ENCODE data around the gene PRDM10.
"Not testable (repeated sequence)": the region's sequence is repeated elsewhere in the genome, so short reads cannot be mapped to it uniquely, and the experiment has no call there.

The PRDM10 gene

GRCh38 chr11:130015846-130016245 lies 13.2 kb upstream of the PRDM10 start:
- not testable (repeated sequence) for H3K4me3 ChIP-seq (ENCODE audit: low read depth, low read length); DNase-seq (ENCODE audit: low read depth)

- DNase-seq (ENCODE audit: low read depth), result no peak
- H3K4me3 ChIP-seq (ENCODE audit: low read depth, low read length), result no peak overlapping the region
Observed at GRCh38 chr11:130008326-130008725, 5.7 kb upstream of the PRDM10 start.

GRCh38 chr11:130006929-130007328 lies 4.3 kb upstream of the PRDM10 start:
- DNase-seq (ENCODE audit: low read depth), result no peak
- no peak overlapping the region for H3K4me3 ChIP-seq (ENCODE audit: low read depth, low read length)

DNA sequence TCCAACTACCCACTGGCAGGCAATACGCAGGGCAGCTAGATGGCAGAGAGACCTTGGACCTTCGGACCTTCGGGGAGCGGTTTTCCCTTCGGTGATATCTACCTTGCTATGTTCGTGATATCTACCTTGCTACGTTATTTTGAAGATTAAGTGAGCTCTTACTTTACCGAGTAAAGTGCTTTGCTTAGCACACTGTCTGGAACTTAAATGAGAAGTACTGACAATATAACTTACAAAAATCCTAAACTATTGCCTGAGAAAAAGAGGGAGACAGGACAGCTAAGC lies 1.0 kb upstream of the PRDM10 start:
- H3K4me3 ChIP-seq (ENCODE audit: low read depth, low read length), result peak overlapping the region; percentile 67
- DNase-seq (ENCODE audit: low read depth), result no peak

DNA sequence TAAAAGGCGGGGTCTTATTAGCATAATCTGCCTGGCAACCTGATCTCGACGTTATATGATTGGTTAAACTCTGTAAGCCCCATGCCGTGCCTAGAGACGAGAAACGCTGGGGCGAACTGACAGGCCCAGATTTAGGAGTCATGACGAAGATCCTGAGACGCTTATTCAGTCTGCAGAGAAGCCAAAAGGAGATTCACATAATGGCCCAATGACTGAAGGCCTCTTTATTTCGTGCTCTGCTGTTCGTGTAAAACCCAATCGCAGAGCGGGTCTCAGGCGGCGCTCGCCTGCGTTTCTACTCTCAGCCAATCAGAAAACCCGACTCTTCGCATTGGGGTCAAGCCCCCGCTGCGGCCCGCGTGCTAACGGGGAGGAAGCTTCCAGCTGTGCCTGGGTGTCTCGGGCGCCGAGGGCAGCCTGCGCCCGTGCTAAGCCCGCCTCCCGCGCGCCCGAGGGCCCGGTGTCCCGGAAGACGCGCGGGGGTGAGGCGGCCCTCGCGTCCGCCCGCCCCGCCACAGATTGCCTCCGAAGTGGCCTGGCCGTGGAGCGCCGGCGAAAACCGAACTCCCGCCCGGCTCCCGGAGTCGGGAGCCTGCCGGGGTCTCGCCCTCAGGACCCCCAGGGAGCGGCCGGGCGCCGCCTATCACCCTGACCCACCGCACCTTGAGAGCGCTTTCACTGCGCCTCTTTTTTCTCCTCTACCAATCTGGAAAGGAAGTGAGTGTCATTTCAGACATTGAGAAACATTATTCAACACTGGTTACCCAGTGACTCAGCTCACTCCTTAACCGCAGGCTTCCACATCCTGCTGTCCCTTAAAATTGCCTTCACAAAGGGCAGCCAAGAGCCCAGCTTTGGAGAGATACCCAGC lies 446 bp upstream of the PRDM10 start:
- DNase-seq (ENCODE audit: low read depth), result peak; percentile 95
- peak overlapping the region; percentile 67 for H3K4me3 ChIP-seq (ENCODE audit: low read depth, low read length)

DNA sequence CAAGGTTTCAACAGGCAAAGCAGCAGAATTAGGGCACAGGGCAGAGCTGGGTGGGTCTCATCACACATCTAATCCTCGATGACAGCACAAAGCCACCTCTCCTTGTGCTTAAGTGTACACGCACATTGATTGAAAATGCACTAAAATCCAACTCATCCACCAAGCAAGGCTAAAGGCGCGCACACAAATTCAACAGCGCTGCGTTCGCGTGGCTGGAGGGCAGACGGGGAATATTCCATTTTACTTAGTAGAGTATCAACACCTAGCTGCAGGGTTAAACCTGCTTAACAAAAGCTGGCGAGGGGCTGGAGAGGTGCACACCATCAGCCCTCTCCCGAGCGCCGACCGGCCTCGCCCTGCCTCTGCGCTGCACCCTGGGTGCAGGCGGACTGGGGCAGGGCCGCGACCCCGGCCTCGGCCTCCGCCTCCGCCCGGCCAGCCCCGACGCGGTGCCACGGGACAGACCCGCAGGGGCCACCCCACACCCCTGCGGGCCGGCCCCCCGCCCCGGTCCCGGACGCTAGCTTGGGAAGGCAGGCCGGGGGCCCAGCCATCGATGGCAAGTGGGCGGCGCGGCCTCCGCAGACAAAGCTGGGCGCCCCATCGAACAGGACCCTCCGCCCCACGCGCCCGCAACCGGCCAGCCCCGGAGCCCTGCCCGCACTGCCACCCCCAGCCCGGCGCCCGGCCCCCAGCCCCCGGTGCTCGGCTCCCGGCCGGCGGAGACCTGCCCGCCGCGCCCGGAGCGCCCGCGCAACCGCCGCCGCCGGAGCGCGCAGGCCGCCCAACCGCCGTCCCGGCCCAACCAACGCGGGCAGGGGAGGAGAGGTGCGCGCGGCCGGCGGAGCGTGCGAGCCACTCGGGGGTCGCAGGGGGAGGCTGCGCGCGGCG lies 929 bp downstream of the PRDM10 start:
- DNase-seq (ENCODE audit: low read depth), result no peak
- H3K4me3 ChIP-seq (ENCODE audit: low read depth, low read length), result peak overlapping the region; percentile 67

- DNase-seq (ENCODE audit: low read depth), result no peak
- peak overlapping the region; percentile 67 for H3K4me3 ChIP-seq (ENCODE audit: low read depth, low read length)
Observed at GRCh38 chr11:130000552-130001176, 2.0 kb downstream of the PRDM10 start.

DNA sequence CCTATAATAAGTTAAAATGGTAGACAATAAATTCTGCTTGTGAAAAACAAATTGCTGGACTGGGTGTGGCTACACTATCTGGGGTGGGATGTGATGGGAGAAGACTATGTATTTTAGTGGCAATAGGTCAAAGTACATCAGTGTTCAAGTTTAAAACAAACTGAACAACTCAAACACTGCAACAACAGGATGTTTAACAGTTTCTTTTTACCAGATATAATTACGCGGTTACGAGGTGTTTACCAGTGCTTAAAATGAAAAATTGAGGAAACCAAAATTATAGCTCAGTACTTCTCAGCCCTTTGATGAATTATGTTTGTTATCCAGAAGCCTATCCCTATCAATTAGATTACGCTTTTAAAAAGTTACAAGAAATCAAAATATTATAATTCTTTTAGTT lies 3.2 kb downstream of the PRDM10 start:
- DNase-seq (ENCODE audit: low read depth), result no peak
- no peak overlapping the region for H3K4me3 ChIP-seq (ENCODE audit: low read depth, low read length)

DNA sequence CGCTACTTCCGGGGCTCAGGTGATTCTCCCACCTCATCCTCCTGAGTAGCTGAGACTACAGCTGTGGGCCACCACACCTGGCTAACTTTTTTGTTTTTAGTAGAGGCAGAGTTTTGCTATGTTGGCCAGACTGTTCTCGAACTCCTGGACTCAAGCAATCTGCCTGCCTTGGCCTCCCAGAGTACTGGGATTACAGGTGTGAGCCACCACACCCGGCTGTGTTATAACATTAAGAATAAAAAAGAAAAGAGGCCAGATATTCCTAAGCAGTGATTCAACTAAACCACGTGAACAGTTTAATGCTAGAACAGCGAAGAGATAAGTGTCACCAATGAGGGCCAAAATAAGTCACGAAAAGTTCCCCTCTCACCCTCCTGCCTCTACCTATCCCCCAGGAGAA lies 3.7 kb downstream of the PRDM10 start:
- no peak overlapping the region for H3K4me3 ChIP-seq (ENCODE audit: low read depth, low read length)
- DNase-seq (ENCODE audit: low read depth), result no peak

GRCh38 chr11:129998107-129998506 lies 4.5 kb downstream of the PRDM10 start:
- no peak overlapping the region for H3K4me3 ChIP-seq (ENCODE audit: low read depth, low read length)
- DNase-seq (ENCODE audit: low read depth), result no peak

GRCh38 chr11:129997513-129997912 lies 5.1 kb downstream of the PRDM10 start:
- no peak for DNase-seq (ENCODE audit: low read depth)
- no peak overlapping the region for H3K4me3 ChIP-seq (ENCODE audit: low read depth, low read length)

DNA sequence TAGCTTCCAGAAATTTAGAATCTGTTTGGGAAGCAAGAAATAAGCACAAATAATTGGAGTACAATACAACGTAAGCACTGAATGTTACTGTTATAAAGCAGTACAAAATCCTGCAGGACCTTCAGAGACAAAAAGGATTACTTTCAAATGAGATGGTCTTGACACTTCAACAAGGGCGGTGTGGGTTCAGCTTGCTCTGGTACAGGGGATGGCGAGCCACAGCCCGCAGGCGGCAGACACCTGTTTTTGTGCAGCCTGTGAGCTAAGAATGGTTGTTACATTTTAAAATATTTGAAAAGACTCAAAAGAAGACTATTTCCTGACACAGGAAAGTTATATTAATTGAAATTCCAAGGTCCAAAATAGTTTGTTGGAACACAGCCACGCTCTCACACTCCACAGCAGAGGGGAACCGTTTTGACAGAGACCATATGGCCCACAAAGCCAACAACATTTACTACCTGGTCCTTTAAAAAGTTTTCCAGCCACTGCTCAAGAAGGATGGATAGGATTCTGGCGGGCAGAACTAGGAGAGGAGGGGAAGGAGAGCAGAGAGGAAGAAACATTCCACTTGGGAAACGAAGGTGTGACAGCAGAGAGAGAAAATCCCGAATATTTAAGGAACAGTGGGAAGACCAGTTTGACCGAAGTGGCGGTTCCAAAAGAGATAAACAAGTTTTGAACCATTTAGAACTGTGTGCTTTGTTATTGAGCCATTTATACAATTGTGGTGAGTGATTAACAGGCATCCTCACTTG lies 6.3 kb downstream of the PRDM10 start:
- DNase-seq (ENCODE audit: low read depth), result no peak
- no peak overlapping the region for H3K4me3 ChIP-seq (ENCODE audit: low read depth, low read length)

DNA sequence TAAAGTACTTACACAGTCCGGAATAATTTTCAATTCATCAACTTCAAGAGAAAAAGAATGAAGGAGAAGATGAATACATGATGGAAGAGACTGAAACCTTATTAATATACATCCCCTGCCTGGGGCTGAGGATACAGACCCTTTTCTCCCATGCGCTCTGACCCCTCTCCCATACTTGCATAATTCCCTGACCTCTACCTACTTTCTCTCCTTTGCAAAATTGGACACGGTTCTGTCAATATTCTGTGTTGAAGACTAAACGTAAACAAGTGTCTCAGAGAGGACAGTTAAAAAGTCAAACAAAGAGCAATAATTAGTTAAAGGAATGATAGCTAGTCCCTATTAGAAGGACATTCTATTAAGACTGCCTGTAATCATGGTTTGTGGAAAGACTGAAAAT lies 7.5 kb downstream of the PRDM10 start:
- no peak overlapping the region for H3K4me3 ChIP-seq (ENCODE audit: low read depth, low read length)

DNA sequence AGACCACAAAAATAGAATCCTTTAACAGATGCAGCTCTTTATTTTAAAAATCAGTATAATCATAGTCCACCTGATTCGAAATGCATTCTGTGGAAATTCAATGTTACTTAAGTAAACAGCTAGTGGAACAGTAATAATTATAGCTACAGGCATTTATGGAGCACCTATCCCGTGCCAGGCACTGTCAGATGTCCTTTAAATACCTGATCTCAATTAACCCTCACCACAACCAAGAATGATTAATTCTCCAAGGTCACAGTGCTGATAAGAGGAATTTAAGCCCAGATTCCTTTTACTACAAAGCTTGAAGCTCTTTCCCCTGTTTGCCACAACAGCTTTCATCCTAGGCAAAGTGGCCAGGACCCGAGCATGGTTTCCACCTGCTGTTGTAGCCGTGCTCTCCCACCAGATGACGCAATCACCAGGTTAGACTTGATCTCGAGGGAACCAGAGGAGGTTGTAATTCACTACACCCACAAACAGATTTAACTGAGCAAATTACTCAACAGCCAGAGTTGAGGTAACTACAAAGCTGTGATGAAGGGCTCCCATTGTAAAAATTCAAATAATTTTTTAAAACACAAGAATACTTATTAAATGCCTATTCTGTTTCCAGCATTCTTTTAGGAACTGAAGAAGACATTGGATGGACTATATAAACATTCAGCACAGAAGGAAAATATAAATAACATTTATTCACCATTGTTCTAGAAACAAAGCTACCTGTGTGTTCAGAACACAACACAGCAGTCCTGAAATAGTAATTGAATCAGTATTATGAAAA lies 10.3 kb downstream of the PRDM10 start:
- DNase-seq (ENCODE audit: low read depth), result no peak
- no peak overlapping the region for H3K4me3 ChIP-seq (ENCODE audit: low read depth, low read length)

More for the DNA sequence above, 7.5 kb downstream of the PRDM10 start:
- no peak for DNase-seq (ENCODE audit: low read depth)

- DNase-seq (ENCODE audit: low read depth), result no peak
- H3K4me3 ChIP-seq (ENCODE audit: low read depth, low read length), result no peak overlapping the region
Observed at GRCh38 chr11:129989149-129989813, 13.4 kb downstream of the PRDM10 start.

DNA sequence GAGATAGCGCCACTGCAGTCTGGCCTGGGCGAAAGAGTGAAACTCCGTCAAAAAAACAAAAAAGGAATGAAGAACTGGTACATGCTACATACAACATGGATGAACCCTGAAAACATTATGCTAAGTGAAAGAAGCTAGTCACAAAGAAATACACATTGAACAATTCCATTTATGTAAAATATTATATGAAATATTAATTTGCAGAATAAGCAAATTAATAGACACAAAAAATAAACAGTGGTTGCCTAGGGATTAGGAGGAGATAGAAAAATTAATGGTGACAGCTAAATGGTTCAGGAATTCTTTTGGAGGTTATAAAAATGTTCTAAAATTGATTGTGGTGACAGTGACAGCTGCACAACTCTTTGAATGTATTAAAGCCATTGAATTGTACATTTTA lies 14.7 kb downstream of the PRDM10 start:
- H3K4me3 ChIP-seq (ENCODE audit: low read depth, low read length), result no peak overlapping the region

GRCh38 chr11:129985823-129986222 lies 16.8 kb downstream of the PRDM10 start:
- no peak overlapping the region for H3K4me3 ChIP-seq (ENCODE audit: low read depth, low read length)
- DNase-seq (ENCODE audit: low read depth), result no peak

More for the DNA sequence above, 14.7 kb downstream of the PRDM10 start:
- DNase-seq (ENCODE audit: low read depth), result no peak

DNA sequence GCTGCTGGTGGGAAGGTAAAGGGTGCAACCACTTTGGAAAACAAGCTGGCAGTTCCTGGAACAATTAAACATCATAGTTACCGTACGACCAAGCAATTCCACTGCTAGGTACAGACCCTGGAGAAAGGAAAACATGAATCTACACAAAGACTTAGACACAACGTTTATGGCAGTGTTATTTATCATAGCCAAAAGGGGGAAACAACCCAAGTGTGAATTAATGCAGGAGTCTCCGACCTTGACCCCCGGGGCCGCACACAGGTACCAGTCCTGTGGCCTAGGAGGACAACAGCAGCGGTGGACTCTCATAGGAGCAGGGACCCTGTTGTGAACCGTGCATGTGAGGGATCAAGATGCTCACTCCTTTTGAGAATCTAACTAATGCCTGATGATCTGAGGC lies 22.5 kb downstream of the PRDM10 start:
- DNase-seq (ENCODE audit: low read depth), result no peak
- H3K4me3 ChIP-seq (ENCODE audit: low read depth, low read length), result no peak overlapping the region
